Lower leg skin (tissue), 3 donors: Measurements from ENCODE around the gene C2CD5.

Source experiments
- POLR2A ChIP-seq, 2 donors: fragments of 450-650 bp; IDR thresholded peaks; one replicate each; pipeline ENCODE4 v1.6.1; 2016 to 2017; ENCODE audit warnings: antibody characterized with exemption in 2 of 2, mild to moderate bottlenecking in 1 of 2, moderate library complexity in 1 of 2
- TF ChIP-seq, protein P1 (sequence below), 3 donors: fragments of 450-650 bp; IDR thresholded peaks; one replicate each; pipeline ENCODE4 v1.5.1; 2016; ENCODE audit warnings: antibody characterized with exemption in 3 of 3, mild to moderate bottlenecking in 3 of 3, moderate library complexity in 2 of 3

DNA sequence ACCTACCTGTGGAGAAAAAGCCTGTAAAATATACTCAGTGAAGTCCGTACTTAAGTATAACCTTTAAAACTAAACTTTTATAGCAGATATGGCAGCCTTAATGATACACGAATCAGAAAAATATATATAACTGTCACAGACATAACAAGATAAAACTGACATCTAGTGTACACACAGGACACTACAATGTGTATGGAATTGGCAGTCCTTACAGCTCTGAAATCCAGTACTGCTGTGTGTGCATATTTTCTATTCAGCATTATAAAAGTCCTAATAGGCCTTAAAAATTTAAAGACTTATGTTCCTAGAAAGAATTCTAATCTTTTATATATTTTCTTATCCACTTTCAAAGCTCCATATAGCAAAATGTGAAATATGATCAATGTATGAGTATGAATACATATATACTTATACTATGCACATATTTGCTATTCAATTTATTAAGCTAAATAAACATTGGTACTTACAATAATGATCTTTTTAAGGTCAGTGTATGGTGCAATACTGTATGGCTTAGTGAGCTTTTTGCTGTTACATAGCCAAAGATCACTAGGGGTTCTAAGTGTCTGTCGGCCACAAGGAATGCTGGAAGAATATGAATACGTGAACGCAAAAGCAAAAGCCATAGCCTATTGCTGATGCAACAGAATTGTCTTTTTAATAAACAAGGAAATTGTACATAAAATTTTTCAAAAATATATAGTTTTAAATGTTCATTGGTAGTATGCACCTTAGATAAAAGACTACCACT lies 69.2 kb downstream of the C2CD5 start:
- TF ChIP-seq, protein P1, sequence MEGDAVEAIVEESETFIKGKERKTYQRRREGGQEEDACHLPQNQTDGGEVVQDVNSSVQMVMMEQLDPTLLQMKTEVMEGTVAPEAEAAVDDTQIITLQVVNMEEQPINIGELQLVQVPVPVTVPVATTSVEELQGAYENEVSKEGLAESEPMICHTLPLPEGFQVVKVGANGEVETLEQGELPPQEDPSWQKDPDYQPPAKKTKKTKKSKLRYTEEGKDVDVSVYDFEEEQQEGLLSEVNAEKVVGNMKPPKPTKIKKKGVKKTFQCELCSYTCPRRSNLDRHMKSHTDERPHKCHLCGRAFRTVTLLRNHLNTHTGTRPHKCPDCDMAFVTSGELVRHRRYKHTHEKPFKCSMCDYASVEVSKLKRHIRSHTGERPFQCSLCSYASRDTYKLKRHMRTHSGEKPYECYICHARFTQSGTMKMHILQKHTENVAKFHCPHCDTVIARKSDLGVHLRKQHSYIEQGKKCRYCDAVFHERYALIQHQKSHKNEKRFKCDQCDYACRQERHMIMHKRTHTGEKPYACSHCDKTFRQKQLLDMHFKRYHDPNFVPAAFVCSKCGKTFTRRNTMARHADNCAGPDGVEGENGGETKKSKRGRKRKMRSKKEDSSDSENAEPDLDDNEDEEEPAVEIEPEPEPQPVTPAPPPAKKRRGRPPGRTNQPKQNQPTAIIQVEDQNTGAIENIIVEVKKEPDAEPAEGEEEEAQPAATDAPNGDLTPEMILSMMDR (IDR thresholded peaks at IDR 0.05): no peak
- TF ChIP-seq POLR2A (IDR thresholded peaks at IDR 0.05): no peak
